ENCODE data around the gene RUSF1. TPM values are rescaled to one million over a fixed set of nuclear protein-coding genes. Genes with fewer than 3 reads are reported as not detected.

Gene RUSF1
- total and polyA plus RNA-seq, 2 experiments from 2014 or later = 34.6 to 74.0 TPM

- Histone ChIP-seq H2AFZ (peak within 1 kb of the TSS; percentile 86), H3K36me3 (ENCODE audit: low read depth) (no peaks in the 10 kb centered on the region), H3K9me3 (ENCODE audit: low read depth) (no peaks in the 10 kb centered on the region), H3K27me3 (replicated peaks; ENCODE audit: insufficient read depth) (no peaks in the 10 kb centered on the region), H3K9ac (peak within 1 kb of the TSS; percentile 87), H3K4me3 (peak within 1 kb of the TSS; percentile 99), H4K20me1 (ENCODE audit: insufficient read depth) (no peaks in the 10 kb centered on the region), H3K79me2 (ENCODE audit: insufficient read depth) (peaks cover 57% of the 10 kb centered on the region), H3K4me1 (ENCODE audit: insufficient read depth) (peaks cover 35% of the 10 kb centered on the region), H3K4me2 (ENCODE audit: unreplicated experiment) (peak within 1 kb of the TSS; percentile 95), H3K27ac (peak within 1 kb of the TSS; percentile 90), H3F3A (ENCODE audit: insufficient read depth) (peaks cover 27% of the 10 kb centered on the region), H3K9me2 (ENCODE audit: insufficient read depth) (no peaks in the 10 kb centered on the region)
- DNase-seq = peak; percentile 100
- WGBS, 2 experiments (ENCODE audit: low coverage in 1 of 2, low lambda C conversion rate in 2 of 2, missing lambda C conversion rate in 2 of 2) = 0 to 2% methylated on average over 61 to 79 of the region's 91 CpGs
- TF ChIP-seq EZH2 (IDR thresholded peaks at IDR 0.05; ENCODE audit: insufficient read depth, poor library complexity, severe bottlenecking) (no peak), EZH2phosphoT487 (IDR thresholded peaks at IDR 0.05; ENCODE audit: insufficient read depth, low read depth) (no peak)
- in situ Hi-C loops (cut with MboI) = no loop called here
These were observed 49.1 kb downstream of the RUSF1 start, which contains the start of gene ARMC5 for GRCh38 chr16:31458844-31459686. Gene ARMC5 (plus strand): TSS chr16:31459501. CDS start chr16:31459525, 24 bp downstream.

GRCh38 chr16:31458073-31458843 lies 49.9 kb downstream of the RUSF1 start:
- in situ Hi-C loops (cut with MboI) = no loop called here

GRCh38 chr16:31456988-31457360 lies 51.2 kb downstream of the RUSF1 start:
- peak overlapping the region; percentile 95 for H3K4me2 ChIP-seq (ENCODE audit: unreplicated experiment)
- in situ Hi-C loops (cut with MboI) = no loop called here
- no peaks in the 10 kb centered on the region for H3K36me3 ChIP-seq (ENCODE audit: low read depth)
- peaks cover 44% of the 10 kb centered on the region for H3F3A ChIP-seq (ENCODE audit: insufficient read depth)
- peak overlapping the region; percentile 99 for H3K4me3 ChIP-seq
- peaks cover 55% of the 10 kb centered on the region for H3K79me2 ChIP-seq (ENCODE audit: insufficient read depth)
- whole genome bisulfite sequencing, 2 experiments (ENCODE audit: low coverage in 1 of 2, low lambda C conversion rate in 2 of 2, missing lambda C conversion rate in 2 of 2) = 67 to 78% methylated on average over 8 of the region's 8 CpGs
- H3K9me2 ChIP-seq (ENCODE audit: insufficient read depth) = no peaks in the 10 kb centered on the region
- peaks cover 54% of the 10 kb centered on the region for H3K4me1 ChIP-seq (ENCODE audit: insufficient read depth)
- no peak overlapping the region for H2AFZ ChIP-seq
- DNase-seq = peak; percentile 29
- no peaks in the 10 kb centered on the region for H3K27me3 ChIP-seq (replicated peaks; ENCODE audit: insufficient read depth)
- H3K9me3 ChIP-seq (ENCODE audit: low read depth) = no peaks in the 10 kb centered on the region
- peak overlapping the region; percentile 87; the same call in 1 of the 2 replicates for H3K9ac ChIP-seq
- no peak overlapping the region for H3K27ac ChIP-seq
- no peaks in the 10 kb centered on the region for H4K20me1 ChIP-seq (ENCODE audit: insufficient read depth)
- no peak for TF ChIP-seq EZH2phosphoT487 (IDR thresholded peaks at IDR 0.05; ENCODE audit: insufficient read depth, low read depth)
- no peak for TF ChIP-seq EZH2 (IDR thresholded peaks at IDR 0.05; ENCODE audit: insufficient read depth, poor library complexity, severe bottlenecking)

More at GRCh38 chr16:31458073-31458843, 49.9 kb downstream of the RUSF1 start:
- Histone ChIP-seq H3K27ac (peak overlapping the region; percentile 90), H3K27me3 (replicated peaks; ENCODE audit: insufficient read depth) (no peaks in the 10 kb centered on the region), H3K4me3 (peak overlapping the region; percentile 99), H3K4me2 (ENCODE audit: unreplicated experiment) (peak overlapping the region; percentile 95), H3K36me3 (ENCODE audit: low read depth) (no peaks in the 10 kb centered on the region), H3F3A (ENCODE audit: insufficient read depth) (peaks cover 32% of the 10 kb centered on the region), H3K9me3 (ENCODE audit: low read depth) (no peaks in the 10 kb centered on the region), H3K4me1 (ENCODE audit: insufficient read depth) (peaks cover 43% of the 10 kb centered on the region), H4K20me1 (ENCODE audit: insufficient read depth) (no peaks in the 10 kb centered on the region), H3K9me2 (ENCODE audit: insufficient read depth) (no peaks in the 10 kb centered on the region), H2AFZ (peak overlapping the region; percentile 86), H3K9ac (peak overlapping the region; percentile 87), H3K79me2 (ENCODE audit: insufficient read depth) (peaks cover 57% of the 10 kb centered on the region)
- TF ChIP-seq EZH2 (IDR thresholded peaks at IDR 0.05; ENCODE audit: insufficient read depth, poor library complexity, severe bottlenecking) (no peak), EZH2phosphoT487 (IDR thresholded peaks at IDR 0.05; ENCODE audit: insufficient read depth, low read depth) (no peak)
- DNase-seq = peak; percentile 67
- WGBS, 2 experiments (ENCODE audit: low coverage in 1 of 2, low lambda C conversion rate in 2 of 2, missing lambda C conversion rate in 2 of 2) = 2% methylated on average over 28 to 41 of the region's 42 CpGs

GRCh38 chr16:31455601-31456314 lies 52.4 kb downstream of the RUSF1 start:
- H3K4me1 ChIP-seq (ENCODE audit: insufficient read depth) = peaks cover 63% of the 10 kb centered on the region
- no peaks in the 10 kb centered on the region for H3K9me2 ChIP-seq (ENCODE audit: insufficient read depth)
- H2AFZ ChIP-seq = no peak overlapping the region
- H3F3A ChIP-seq (ENCODE audit: insufficient read depth) = peaks cover 42% of the 10 kb centered on the region
- H3K27me3 ChIP-seq (replicated peaks; ENCODE audit: insufficient read depth) = no peaks in the 10 kb centered on the region
- H3K4me3 ChIP-seq = no peak overlapping the region
- H3K9ac ChIP-seq = no peak overlapping the region
- no peaks in the 10 kb centered on the region for H3K9me3 ChIP-seq (ENCODE audit: low read depth)
- TF ChIP-seq EZH2phosphoT487 (IDR thresholded peaks at IDR 0.05; ENCODE audit: insufficient read depth, low read depth) (no peak), EZH2 (IDR thresholded peaks at IDR 0.05; ENCODE audit: insufficient read depth, poor library complexity, severe bottlenecking) (no peak)
- DNase-seq = no peak
- H3K36me3 ChIP-seq (ENCODE audit: low read depth) = no peaks in the 10 kb centered on the region
- 83% methylated on average over 17 of the region's 17 CpGs for WGBS, 2 experiments (ENCODE audit: low coverage in 1 of 2, low lambda C conversion rate in 2 of 2, missing lambda C conversion rate in 2 of 2)
- H3K79me2 ChIP-seq (ENCODE audit: insufficient read depth) = peaks cover 53% of the 10 kb centered on the region
- H3K4me2 ChIP-seq (ENCODE audit: unreplicated experiment) = no peak overlapping the region
- in situ Hi-C loops (cut with MboI) = no loop called here
- no peaks in the 10 kb centered on the region for H4K20me1 ChIP-seq (ENCODE audit: insufficient read depth)
- H3K27ac ChIP-seq = no peak overlapping the region
